Measurements from ENCODE around the gene SLC39A9.

SLC39A9 gene

DNA sequence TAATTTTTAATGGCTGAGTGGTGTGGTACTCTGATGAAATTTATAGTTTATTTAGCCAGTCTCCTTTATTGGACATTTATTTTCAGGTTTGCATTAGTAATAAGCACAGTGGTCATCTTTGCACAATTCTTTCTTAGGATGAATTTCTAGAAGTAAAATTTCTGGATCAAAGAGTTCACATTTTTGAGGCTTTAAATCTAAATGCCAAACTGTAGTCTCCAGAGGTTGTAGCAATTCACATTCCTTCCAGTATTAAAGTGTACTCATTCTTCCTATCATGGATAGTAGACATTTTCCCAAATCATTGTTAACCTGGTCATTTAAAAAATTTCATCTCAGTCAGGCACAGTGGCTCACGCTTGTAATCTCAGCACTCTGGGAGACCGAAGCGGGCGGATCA is 24.8 kb downstream of the SLC39A9 start:
- Mint-ChIP-seq H3K9me3 (no peaks in the 10 kb centered on the region), H3K4me1 (ENCODE audit: low read depth) (peaks cover 48% of the 10 kb centered on the region), H3K36me3 (ENCODE audit: low read depth) (peaks cover 55% of the 10 kb centered on the region), H3K27ac (no peak overlapping the region), H3K4me3 (no peak overlapping the region), H3K27me3 (no peaks in the 10 kb centered on the region)
- intact Hi-C loops (cut with micrococcal nuclease) = no loop called here

DNA sequence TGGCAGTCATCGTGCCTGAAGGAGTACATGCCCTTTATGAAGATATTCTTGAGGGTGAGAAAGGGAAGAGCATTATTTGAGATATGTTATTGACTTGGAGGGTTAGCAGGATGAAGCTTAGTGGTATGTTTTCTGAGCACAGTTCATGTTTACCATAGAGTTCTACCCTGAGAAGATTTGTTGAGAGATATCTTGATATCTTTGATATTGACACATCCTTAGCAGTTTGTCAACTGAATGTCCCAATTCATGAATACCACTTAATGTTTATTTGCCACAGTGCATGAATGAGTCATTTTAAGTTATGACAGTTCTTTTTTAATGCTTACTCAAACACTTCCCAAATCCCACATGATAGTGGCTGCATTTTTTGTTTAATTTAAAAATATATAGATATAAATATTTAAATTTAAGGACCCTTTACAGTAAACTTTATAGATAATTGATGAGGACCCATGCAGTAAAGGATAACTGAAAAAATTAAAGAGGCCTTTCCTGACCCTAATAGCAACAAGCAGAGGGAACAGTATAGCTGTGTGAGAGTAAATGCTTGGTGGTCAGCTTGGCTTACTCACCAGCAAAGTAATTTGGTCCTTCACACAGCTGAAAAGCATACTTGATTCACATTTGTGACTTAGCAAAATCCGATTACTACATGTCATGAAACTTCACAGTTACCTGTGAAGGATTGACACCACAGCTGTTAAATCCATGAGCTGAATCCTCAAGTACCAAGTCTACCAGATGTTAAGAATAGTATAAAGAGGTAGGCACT is 25.8 kb downstream of the SLC39A9 start:
- Mint-ChIP-seq H3K4me3 (no peak overlapping the region), H3K4me1 (ENCODE audit: low read depth) (peaks cover 46% of the 10 kb centered on the region), H3K27ac (no peak overlapping the region), H3K9me3 (peaks cover under 1% of the 10 kb centered on the region), H3K27me3 (no peaks in the 10 kb centered on the region), H3K36me3 (ENCODE audit: low read depth) (peaks cover 55% of the 10 kb centered on the region)
- intact Hi-C loops (cut with micrococcal nuclease) = no loop called here

DNA sequence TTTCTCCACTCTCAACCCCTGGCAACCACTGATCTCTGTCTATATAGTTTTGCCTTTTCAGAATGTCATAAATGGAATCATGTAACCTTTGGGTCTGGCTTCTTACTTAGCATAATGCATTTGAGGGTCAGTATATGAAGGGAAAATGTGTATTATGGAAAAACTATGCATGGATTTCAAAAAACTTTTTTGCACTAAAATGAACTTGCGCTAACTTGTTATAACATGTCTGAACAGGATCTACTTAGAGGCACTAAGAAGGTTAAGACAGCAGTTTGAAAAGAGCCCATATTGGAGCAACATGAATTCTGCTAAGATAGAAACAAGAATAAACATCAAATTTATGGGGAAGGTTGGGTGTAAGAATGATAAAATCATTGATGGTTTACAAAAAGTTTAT is 29.1 kb downstream of the SLC39A9 start:
- H3K4me3 Mint-ChIP-seq = no peak overlapping the region
- H3K36me3 Mint-ChIP-seq (ENCODE audit: low read depth) = peaks cover 57% of the 10 kb centered on the region
- intact Hi-C loops (cut with micrococcal nuclease) = no loop called here
- peaks cover 8% of the 10 kb centered on the region for H3K9me3 Mint-ChIP-seq
- no peaks in the 10 kb centered on the region for H3K27me3 Mint-ChIP-seq
- H3K27ac Mint-ChIP-seq = no peak overlapping the region
- peaks cover 52% of the 10 kb centered on the region for H3K4me1 Mint-ChIP-seq (ENCODE audit: low read depth)

DNA sequence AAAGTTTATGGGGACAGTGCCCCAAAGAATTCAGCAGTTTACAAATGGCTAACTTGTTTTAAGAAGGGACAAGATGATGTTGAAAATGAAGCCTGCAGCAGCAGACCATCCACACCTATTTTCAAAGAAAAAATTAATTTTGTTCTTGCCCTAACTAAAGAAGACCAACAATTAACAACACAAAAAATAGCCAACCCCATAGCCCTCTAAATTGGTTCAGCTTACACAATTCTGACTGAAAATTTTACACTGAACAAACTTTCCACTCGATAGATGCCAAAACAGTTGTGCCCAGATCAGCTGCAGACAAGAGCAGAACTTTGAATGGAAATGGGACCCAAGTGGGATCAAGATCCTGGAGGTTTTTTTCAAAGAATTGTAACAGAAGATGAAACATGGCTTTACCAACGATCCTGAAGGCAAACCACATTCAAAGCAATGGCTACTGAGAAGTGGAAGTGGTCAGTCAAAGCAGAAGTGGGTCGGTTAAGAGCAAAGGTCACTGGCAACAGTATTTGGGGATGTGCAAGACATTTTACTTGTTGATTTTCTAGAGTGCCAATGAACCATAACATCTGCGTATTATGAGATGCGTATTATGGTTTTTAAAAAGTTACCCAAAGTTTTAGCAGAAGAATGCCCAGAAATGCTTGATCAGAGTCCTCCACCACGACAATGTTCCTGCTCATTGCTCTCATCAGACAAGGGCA is 30.0 kb downstream of the SLC39A9 start:
- intact Hi-C loops (cut with micrococcal nuclease) = no loop called here
- Mint-ChIP-seq H3K4me1 (ENCODE audit: low read depth) (peaks cover 50% of the 10 kb centered on the region), H3K4me3 (no peak overlapping the region), H3K27me3 (no peaks in the 10 kb centered on the region), H3K9me3 (peaks cover 8% of the 10 kb centered on the region), H3K36me3 (ENCODE audit: low read depth) (peaks cover 55% of the 10 kb centered on the region), H3K27ac (no peak overlapping the region)

DNA sequence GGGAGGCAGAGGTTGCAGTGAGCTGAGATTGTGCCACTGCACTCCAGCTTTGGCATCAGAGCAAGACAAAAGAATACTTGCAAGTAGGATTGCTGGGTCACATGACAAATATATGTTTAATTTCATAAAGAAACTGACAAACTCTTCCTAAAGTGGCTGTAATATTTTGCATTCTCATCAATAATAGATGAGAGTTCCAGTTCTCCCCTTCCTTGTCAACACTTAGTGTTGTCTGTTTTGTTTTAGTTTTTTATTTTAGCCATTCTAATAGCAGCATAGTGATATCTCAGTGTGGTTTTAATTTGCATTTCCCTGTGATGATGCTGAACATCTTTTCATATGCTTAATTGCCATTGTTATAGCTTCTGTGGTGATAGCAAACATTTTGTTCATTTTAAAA is 31.2 kb downstream of the SLC39A9 start:
- intact Hi-C loops (cut with micrococcal nuclease) = no loop called here
- Mint-ChIP-seq H3K27ac (no peak overlapping the region), H3K36me3 (ENCODE audit: low read depth) (peaks cover 46% of the 10 kb centered on the region), H3K4me3 (no peak overlapping the region), H3K9me3 (peaks cover 8% of the 10 kb centered on the region), H3K4me1 (ENCODE audit: low read depth) (peaks cover 46% of the 10 kb centered on the region), H3K27me3 (no peaks in the 10 kb centered on the region)

DNA sequence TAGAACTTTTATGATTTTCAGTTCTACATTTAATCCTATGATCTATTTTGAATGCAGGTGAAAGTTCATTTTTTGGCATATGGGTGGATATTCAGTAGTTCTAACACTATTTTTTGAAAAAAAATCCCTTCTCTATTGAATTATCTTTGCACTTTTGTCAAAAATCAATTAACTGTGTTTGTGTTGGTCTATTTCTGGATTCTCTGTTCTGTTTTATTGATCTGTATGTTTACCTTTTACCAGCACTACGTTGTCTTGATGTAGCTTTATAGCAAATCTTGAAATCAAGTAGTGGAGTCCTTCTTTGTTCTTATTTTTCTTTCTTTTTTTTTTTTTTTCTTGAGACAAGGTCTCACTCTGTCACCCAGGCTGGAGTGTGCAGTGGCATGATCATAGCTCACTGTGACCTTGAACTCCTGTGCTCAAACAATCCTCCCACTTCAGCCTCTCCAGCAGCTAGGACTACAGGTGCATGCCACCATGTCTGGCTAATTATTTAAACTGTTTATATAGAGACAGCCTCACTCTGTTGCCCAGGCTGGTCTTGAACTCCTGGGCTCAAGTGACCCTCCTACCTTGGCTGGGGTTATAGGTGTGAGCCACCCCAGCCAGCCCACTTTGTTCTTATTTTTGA is 31.9 kb downstream of the SLC39A9 start:
- Mint-ChIP-seq H3K27me3 (no peaks in the 10 kb centered on the region), H3K36me3 (ENCODE audit: low read depth) (peaks cover 38% of the 10 kb centered on the region), H3K4me3 (no peak overlapping the region), H3K27ac (no peak overlapping the region), H3K9me3 (peaks cover 8% of the 10 kb centered on the region), H3K4me1 (ENCODE audit: low read depth) (peaks cover 54% of the 10 kb centered on the region)
- intact Hi-C loops (cut with micrococcal nuclease) = no loop called here

DNA sequence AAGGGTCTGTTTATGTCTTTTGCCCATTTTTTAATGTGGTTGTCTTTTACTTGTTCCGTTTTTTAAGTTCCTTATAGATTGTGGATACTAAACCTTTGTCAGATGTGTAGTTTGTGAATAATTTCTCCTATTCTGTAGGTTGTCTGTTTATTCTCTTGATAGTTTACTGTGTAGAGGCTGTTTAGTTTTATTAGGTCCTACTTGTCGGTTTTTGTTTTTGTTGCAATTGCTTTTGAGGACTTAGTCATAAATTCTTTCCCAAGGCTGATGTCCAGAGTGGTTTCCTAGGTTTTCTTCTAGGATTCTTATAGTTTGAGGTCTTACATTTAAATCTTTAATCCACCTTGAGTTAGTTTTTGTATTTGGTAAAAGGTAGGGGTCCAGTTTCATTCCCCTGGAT is 33.9 kb downstream of the SLC39A9 start:
- no peak overlapping the region for H3K27ac Mint-ChIP-seq
- intact Hi-C loops (cut with micrococcal nuclease) = no loop called here
- H3K36me3 Mint-ChIP-seq (ENCODE audit: low read depth) = peaks cover 20% of the 10 kb centered on the region
- H3K27me3 Mint-ChIP-seq = no peaks in the 10 kb centered on the region
- peaks cover 54% of the 10 kb centered on the region for H3K4me1 Mint-ChIP-seq (ENCODE audit: low read depth)
- H3K9me3 Mint-ChIP-seq = peaks cover 8% of the 10 kb centered on the region
- no peak overlapping the region for H3K4me3 Mint-ChIP-seq

DNA sequence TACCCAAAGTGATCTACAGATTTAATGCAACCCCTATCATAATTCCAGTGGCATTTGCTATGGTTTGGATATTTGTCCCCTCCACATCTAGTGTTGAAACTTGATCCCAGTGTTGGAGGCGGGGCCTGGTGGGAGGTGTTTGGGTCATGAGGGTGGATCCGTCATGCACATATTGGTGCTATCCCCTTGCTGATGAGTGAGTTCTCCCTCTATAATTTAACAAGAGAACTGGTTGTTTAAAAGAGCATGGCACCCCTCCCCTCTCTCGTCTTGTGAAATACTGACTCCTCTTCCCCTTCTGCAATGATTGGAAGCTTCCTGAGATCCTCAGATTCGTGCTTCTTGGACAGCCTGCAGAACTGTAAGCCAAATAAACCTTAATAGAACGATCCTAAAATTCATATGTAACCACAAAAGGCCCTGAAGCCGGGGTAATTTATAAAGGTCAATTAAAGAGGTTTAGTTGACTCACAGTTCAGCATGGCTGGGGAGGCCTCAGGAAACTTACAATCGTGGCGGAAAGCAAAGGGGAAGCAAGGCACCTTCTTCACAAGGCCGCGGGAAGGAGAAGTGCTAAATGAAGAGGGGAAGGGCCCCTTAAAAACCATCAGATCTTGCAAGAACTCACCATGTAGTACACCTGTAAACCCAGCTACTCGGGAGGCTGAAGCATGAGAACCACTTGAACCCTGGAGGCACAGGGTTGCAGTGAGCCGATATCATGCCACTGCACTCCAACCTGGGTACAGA is 41.2 kb downstream of the SLC39A9 start:
- Mint-ChIP-seq H3K9me3 (no peaks in the 10 kb centered on the region), H3K4me3 (no peak overlapping the region), H3K27me3 (no peaks in the 10 kb centered on the region), H3K27ac (no peak overlapping the region), H3K36me3 (ENCODE audit: low read depth) (peaks cover 42% of the 10 kb centered on the region), H3K4me1 (ENCODE audit: low read depth) (peaks cover 24% of the 10 kb centered on the region)
- intact Hi-C loops (cut with micrococcal nuclease) = no loop called here

DNA sequence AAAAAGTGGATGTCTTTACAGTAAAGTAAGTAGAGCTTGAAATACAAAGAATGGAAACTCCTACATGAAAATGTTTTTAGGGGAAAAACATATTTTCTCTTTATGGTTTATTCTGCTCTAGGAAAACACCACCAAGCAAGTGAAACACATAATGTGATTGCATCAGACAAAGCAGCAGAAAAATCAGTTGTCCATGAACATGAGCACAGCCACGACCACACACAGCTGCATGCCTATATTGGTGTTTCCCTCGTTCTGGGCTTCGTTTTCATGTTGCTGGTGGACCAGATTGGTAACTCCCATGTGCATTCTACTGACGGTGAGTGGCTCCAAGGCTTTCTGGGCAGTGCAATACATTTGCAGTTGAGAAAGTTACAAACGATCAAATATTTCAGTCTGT is 43.5 kb downstream of the SLC39A9 start:
- intact Hi-C loops (cut with micrococcal nuclease) = no loop called here

DNA sequence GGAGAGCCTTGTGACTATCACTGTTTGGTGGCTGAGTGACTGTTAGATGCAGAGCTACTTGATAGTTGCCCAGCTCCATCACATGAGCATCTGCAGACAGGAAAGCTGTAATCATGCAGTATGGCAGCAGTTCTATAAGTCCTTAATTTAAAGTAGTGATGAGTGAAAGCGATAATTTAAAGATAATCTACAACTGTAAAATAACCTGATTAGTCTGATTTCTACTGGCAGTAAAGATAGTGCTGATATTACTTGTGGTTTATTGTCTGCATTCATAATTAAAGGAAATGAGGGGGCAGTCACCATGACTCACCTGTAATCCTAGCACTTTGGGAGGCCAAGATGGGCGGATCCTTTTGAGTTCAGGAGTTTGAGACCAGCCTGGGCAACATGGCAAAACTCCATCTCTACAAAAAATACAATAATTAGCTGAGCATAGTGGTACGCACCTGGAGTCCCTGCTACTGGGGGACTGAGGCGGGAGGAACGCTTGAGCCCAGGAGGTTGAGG is 44.9 kb downstream of the SLC39A9 start:
- no peak overlapping the region for H3K4me3 Mint-ChIP-seq
- intact Hi-C loops (cut with micrococcal nuclease) = no loop called here
- H3K36me3 Mint-ChIP-seq (ENCODE audit: low read depth) = peaks cover 79% of the 10 kb centered on the region
- no peak overlapping the region for H3K27ac Mint-ChIP-seq
- H3K9me3 Mint-ChIP-seq = no peaks in the 10 kb centered on the region
- no peaks in the 10 kb centered on the region for H3K27me3 Mint-ChIP-seq
- H3K4me1 Mint-ChIP-seq (ENCODE audit: low read depth) = peaks cover 18% of the 10 kb centered on the region

More for the DNA sequence above, 43.5 kb downstream of the SLC39A9 start:
- peaks cover 65% of the 10 kb centered on the region for H3K36me3 Mint-ChIP-seq (ENCODE audit: low read depth)
- no peak overlapping the region for H3K4me3 Mint-ChIP-seq
- H3K4me1 Mint-ChIP-seq (ENCODE audit: low read depth) = peaks cover 18% of the 10 kb centered on the region
- H3K27me3 Mint-ChIP-seq = no peaks in the 10 kb centered on the region
- no peak overlapping the region for H3K27ac Mint-ChIP-seq
- H3K9me3 Mint-ChIP-seq = no peaks in the 10 kb centered on the region

DNA sequence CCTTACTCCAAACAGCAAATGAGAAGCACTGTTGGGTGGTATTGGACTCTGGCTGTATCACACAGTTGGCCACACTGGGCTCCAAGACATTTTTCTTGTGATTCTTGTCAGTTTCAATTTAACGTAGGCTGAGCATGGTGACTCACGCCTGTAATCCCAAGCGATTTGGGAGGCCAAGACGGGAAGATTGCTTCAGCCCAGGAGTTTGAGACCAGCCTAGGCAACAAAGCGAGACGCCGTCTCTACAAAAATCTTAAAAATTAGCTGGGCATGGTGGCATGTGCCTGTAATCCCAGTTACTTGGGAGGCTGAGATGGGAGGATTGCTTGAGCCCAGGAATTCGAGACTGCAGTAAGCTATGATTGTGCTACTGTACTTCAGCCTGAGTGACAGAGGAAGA is 50.7 kb downstream of the SLC39A9 start:
- Mint-ChIP-seq H3K27me3 (no peaks in the 10 kb centered on the region), H3K4me1 (ENCODE audit: low read depth) (peaks cover 5% of the 10 kb centered on the region), H3K27ac (no peak overlapping the region), H3K4me3 (no peak overlapping the region), H3K36me3 (ENCODE audit: low read depth) (peaks cover 72% of the 10 kb centered on the region), H3K9me3 (no peaks in the 10 kb centered on the region)
- intact Hi-C loops (cut with micrococcal nuclease) = no loop called here

DNA sequence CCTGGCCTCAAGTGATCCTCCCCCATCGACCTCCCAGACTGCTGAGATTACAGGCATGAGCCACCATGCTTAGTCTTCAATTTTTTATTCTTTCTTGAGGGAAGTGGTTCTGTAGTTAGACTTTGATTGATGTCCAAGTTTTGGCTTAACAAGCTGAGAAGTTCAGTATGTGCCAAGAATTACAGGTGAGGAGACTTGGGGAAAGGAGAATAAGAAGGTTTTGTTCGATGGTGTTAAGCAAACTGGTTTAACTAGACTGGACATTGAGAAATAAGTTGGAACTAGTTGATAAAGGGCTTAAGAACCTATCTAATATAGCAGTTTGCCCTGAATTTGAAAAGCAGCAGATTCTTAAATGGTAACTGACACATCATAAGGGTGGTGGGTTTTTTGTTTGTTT is 53.4 kb downstream of the SLC39A9 start:
- H3K9me3 Mint-ChIP-seq = no peaks in the 10 kb centered on the region
- intact Hi-C loops (cut with micrococcal nuclease) = no loop called here

DNA sequence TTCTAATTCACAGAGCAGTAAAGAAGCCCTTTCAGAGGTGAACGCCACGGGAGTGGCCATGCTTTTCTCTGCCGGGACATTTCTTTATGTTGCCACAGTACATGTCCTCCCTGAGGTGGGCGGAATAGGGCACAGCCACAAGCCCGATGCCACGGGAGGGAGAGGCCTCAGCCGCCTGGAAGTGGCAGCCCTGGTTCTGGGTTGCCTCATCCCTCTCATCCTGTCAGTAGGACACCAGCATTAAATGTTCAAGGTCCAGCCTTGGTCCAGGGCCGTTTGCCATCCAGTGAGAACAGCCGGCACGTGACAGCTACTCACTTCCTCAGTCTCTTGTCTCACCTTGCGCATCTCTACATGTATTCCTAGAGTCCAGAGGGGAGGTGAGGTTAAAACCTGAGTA is 59.9 kb downstream of the SLC39A9 start:
- Mint-ChIP-seq H3K9me3 (no peaks in the 10 kb centered on the region), H3K27ac (no peak overlapping the region), H3K36me3 (ENCODE audit: low read depth) (peaks cover 79% of the 10 kb centered on the region), H3K4me3 (no peak overlapping the region), H3K4me1 (ENCODE audit: low read depth) (no peaks in the 10 kb centered on the region), H3K27me3 (no peaks in the 10 kb centered on the region)
- intact Hi-C loops (cut with micrococcal nuclease) = no loop called here

More for the DNA sequence above, 53.4 kb downstream of the SLC39A9 start:
- Mint-ChIP-seq H3K4me3 (no peak overlapping the region), H3K4me1 (ENCODE audit: low read depth) (peaks cover 5% of the 10 kb centered on the region), H3K27me3 (no peaks in the 10 kb centered on the region), H3K36me3 (ENCODE audit: low read depth) (peaks cover 69% of the 10 kb centered on the region), H3K27ac (no peak overlapping the region)
